Parathyroid adenoma (tissue), 2 donors: Measurements from ENCODE around the gene FEM1A.
"Not testable (repeated sequence)": the region's sequence is repeated elsewhere in the genome, so short reads cannot be mapped to it uniquely, and the experiment has no call there.

Source experiments
- H2AFZ ChIP-seq: fragments of 300-600 bp; sonication (generic); one replicate; pipeline ENCODE4 v1.7.0; 2017; ENCODE audit warnings: antibody characterized with exemption, mild to moderate bottlenecking
- H3K27ac ChIP-seq: fragments of 300-600 bp; sonication (generic); one replicate; pipeline ENCODE4 v1.7.0; 2017
- H3K27me3 ChIP-seq: fragments of 300-600 bp; sonication (generic); one replicate; pipeline ENCODE4 v1.7.0; 2017; ENCODE audit warnings: low read length; ENCODE audit not compliant: control insufficient read depth, insufficient read depth
- H3K36me3 ChIP-seq: fragments of 300-600 bp; sonication (generic); one replicate; pipeline ENCODE4 v1.7.0; 2017; ENCODE audit warnings: low read length; ENCODE audit not compliant: control insufficient read depth, insufficient read depth
- H3K4me1 ChIP-seq: fragments of 300-600 bp; sonication (generic); one replicate; pipeline ENCODE4 v1.7.0; 2017; ENCODE audit warnings: control low read depth
- H3K4me2 ChIP-seq: fragments of 300-600 bp; sonication (generic); one replicate; pipeline ENCODE4 v1.7.0; 2017; ENCODE audit warnings: low read length
- H3K4me3 ChIP-seq: fragments of 300-600 bp; sonication (generic); one replicate; pipeline ENCODE4 v1.7.0; 2017; ENCODE audit warnings: low read depth, low read length
- H3K79me2 ChIP-seq: fragments of 300-600 bp; sonication (generic); one replicate; pipeline ENCODE4 v1.7.0; 2017; ENCODE audit warnings: control low read depth
- H3K9ac ChIP-seq: fragments of 300-600 bp; sonication (generic); one replicate; pipeline ENCODE4 v1.7.0; 2017; ENCODE audit warnings: mild to moderate bottlenecking
- H3K9me3 ChIP-seq: fragments of 300-600 bp; sonication (generic); one replicate; pipeline ENCODE4 v1.7.0; 2017; ENCODE audit warnings: low read length; ENCODE audit not compliant: control insufficient read depth
- TF ChIP-seq, protein P1 (sequence below): fragments of 300-600 bp; sonication (generic); IDR thresholded peaks from one replicate; pipeline ENCODE4 v1.7.0; 2017; ENCODE audit warnings: antibody characterized with exemption, mild to moderate bottlenecking
- donor health status: primary hyperparathyroidism.

FEM1A gene

GRCh38 chr19:4791183-4792018 is at the start of gene FEM1A:
TSS of gene FEM1A (plus strand) at chr19:4791734. CDS start at chr19:4791855, 121 bp downstream.
- peak within 1 kb of the TSS; percentile 12 for H3K9ac ChIP-seq
- peak within 1 kb of the TSS; percentile 78 for H3K4me2 ChIP-seq
- H3K27ac ChIP-seq, result peak within 1 kb of the TSS; percentile 90
- no peaks in the 10 kb centered on the region for H3K9me3 ChIP-seq
- TF ChIP-seq, protein P1, sequence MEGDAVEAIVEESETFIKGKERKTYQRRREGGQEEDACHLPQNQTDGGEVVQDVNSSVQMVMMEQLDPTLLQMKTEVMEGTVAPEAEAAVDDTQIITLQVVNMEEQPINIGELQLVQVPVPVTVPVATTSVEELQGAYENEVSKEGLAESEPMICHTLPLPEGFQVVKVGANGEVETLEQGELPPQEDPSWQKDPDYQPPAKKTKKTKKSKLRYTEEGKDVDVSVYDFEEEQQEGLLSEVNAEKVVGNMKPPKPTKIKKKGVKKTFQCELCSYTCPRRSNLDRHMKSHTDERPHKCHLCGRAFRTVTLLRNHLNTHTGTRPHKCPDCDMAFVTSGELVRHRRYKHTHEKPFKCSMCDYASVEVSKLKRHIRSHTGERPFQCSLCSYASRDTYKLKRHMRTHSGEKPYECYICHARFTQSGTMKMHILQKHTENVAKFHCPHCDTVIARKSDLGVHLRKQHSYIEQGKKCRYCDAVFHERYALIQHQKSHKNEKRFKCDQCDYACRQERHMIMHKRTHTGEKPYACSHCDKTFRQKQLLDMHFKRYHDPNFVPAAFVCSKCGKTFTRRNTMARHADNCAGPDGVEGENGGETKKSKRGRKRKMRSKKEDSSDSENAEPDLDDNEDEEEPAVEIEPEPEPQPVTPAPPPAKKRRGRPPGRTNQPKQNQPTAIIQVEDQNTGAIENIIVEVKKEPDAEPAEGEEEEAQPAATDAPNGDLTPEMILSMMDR, result peak; percentile 99
- H3K36me3 ChIP-seq, result no peaks in the 10 kb centered on the region
- peaks cover 16% of the 10 kb centered on the region for H3K79me2 ChIP-seq
- H3K4me3 ChIP-seq, result peak within 1 kb of the TSS; percentile 85
- H3K4me1 ChIP-seq, result peaks cover 9% of the 10 kb centered on the region
- H2AFZ ChIP-seq, result peak within 1 kb of the TSS; percentile 85
- no peaks in the 10 kb centered on the region for H3K27me3 ChIP-seq

- H3K4me1 ChIP-seq, result no peaks in the 10 kb centered on the region
- no peak overlapping the region for H3K4me3 ChIP-seq
- TF ChIP-seq, protein P1, result no peak
- no peak overlapping the region for H3K9ac ChIP-seq
- no peak overlapping the region for H3K27ac ChIP-seq
- no peaks in the 10 kb centered on the region for H3K79me2 ChIP-seq
- H3K4me2 ChIP-seq, result no peak overlapping the region
- no peak overlapping the region for H2AFZ ChIP-seq
- H3K27me3 ChIP-seq, result no peaks in the 10 kb centered on the region
- no peaks in the 10 kb centered on the region for H3K36me3 ChIP-seq
- H3K9me3 ChIP-seq, result no peaks in the 10 kb centered on the region
Observed at GRCh38 chr19:4742723-4743646, 48.5 kb upstream of the FEM1A start.

GRCh38 chr19:4744451-4745174 is 46.9 kb upstream of the FEM1A start:
- Histone ChIP-seq H2AFZ (peak overlapping the region; percentile 62), H3K9me3 (no peaks in the 10 kb centered on the region), H3K27ac (no peak overlapping the region), H3K27me3 (no peaks in the 10 kb centered on the region), H3K9ac (no peak overlapping the region), H3K4me1 (no peaks in the 10 kb centered on the region), H3K4me3 (no peak overlapping the region), H3K79me2 (no peaks in the 10 kb centered on the region), H3K4me2 (no peak overlapping the region), H3K36me3 (no peaks in the 10 kb centered on the region)
- TF ChIP-seq, protein P1, result no peak

GRCh38 chr19:4745175-4745574 is 46.4 kb upstream of the FEM1A start:
- not testable (repeated sequence) for H3K27ac ChIP-seq, H3K9me3 ChIP-seq, H3K4me2 ChIP-seq, H2AFZ ChIP-seq, H3K79me2 ChIP-seq, H3K36me3 ChIP-seq, H3K27me3 ChIP-seq, H3K4me3 ChIP-seq, H3K4me1 ChIP-seq, H3K9ac ChIP-seq
